Spleen (tissue), 11 donors: Measurements from ENCODE around the gene SIMC1. TPM values are rescaled to one million over a fixed set of nuclear protein-coding genes. Genes with fewer than 3 reads are reported as not detected.
A peak's percentile ranks its signal among the peaks of the same experiment; 100 is the strongest.

Experiments used
- DNase-seq: peaks from one replicate; pipeline ENCODE4 v3.0.0-alpha.2; 2020
- H3K27ac ChIP-seq, 8 donors: fragments of 200-600 bp; sonication (generic) in 7 of 8; 1 replicate in 4 of 8; 2 replicates in 4 of 8; pipeline versions ENCODE4 v1.5.0 to v1.8.0; 2016 to 2021; ENCODE audit warnings: inconsistent platforms in 4 of 8, mild to moderate bottlenecking in 4 of 8, moderate library complexity in 1 of 8
- H3K27me3 ChIP-seq, 7 donors: fragments of 200-600 bp; sonication (generic) in 6 of 7; replicated peaks in 1 of 7; 1 replicate in 4 of 7; 2 replicates in 3 of 7; pipeline versions ENCODE4 v1.5.0 to v1.8.0; 2016 to 2021; ENCODE audit warnings: inconsistent platforms in 3 of 7, mild to moderate bottlenecking in 1 of 7
- H3K36me3 ChIP-seq, 6 donors: fragments of 200-600 bp; sonication (generic) in 5 of 6; 1 replicate in 4 of 6; 2 replicates in 2 of 6; pipeline versions ENCODE4 v1.5.0 to v1.8.0; 2016 to 2021; ENCODE audit warnings: inconsistent platforms in 2 of 6
- H3K4me1 ChIP-seq, 6 donors: fragments of 200-600 bp; sonication (generic) in 5 of 6; 1 replicate in 3 of 6; 2 replicates in 3 of 6; pipeline versions ENCODE4 v1.5.0 to v1.8.0; 2016 to 2021; ENCODE audit warnings: inconsistent platforms in 3 of 6
- H3K4me3 ChIP-seq, 8 donors: fragments of 200-600 bp; sonication (generic) in 7 of 8; 1 replicate in 4 of 8; 2 replicates in 4 of 8; pipeline versions ENCODE4 v1.5.0 to v1.8.0; 2016 to 2021; ENCODE audit warnings: inconsistent platforms in 4 of 8, mild to moderate bottlenecking in 4 of 8, moderate library complexity in 2 of 8
- H3K9me3 ChIP-seq, 8 donors: fragments of 200-600 bp; sonication (generic) in 7 of 8; 1 replicate in 4 of 8; 2 replicates in 4 of 8; pipeline versions ENCODE4 v1.5.0 to v1.8.0; 2016 to 2021; ENCODE audit warnings: inconsistent platforms in 4 of 8
- CTCF ChIP-seq, 11 experiments: fragments of 200-600 bp in 7 of 11; fragments of 450-650 bp in 4 of 11; sonication (generic) in 4 of 11; IDR thresholded peaks in 8 of 11; conservative IDR thresholded peaks in 3 of 11; 1 replicate in 7 of 11; 2 replicates in 4 of 11; pipeline versions ENCODE4 v1.4.0 to v1.8.0; 2016 to 2021; ENCODE audit warnings: antibody characterized with exemption in 11 of 11, inconsistent platforms in 4 of 11, mild to moderate bottlenecking in 1 of 11
- POLR2A ChIP-seq, 3 donors: fragments of 450-650 bp; IDR thresholded peaks; one replicate each; pipeline ENCODE4 v1.5.1; 2017; ENCODE audit warnings: antibody characterized with exemption in 3 of 3, mild to moderate bottlenecking in 1 of 3
- POLR2AphosphoS5 ChIP-seq, 3 donors: sonication (generic); formaldehyde crosslinking; IDR thresholded peaks; one replicate each; pipeline ENCODE4 v1.5.1; 2017; ENCODE audit warnings: antibody characterized with exemption in 3 of 3
- WGBS, 5 donors: extraction: QIAGEN DNeasy Blood & Tissue Kit in 3 of 5; methylation state at CpG; one replicate each; pipeline versions ENCODE4 v1.1.5 to v1.1.7; 2013 to 2018; 5-methylcytosine and 5-hydroxymethylcytosine counted together
- intact Hi-C: fragments of 100-400 bp; cut with DNase I; formaldehyde crosslinking; loops from one replicate; pipeline ENCODE4 v1.15.0; 2023; ENCODE audit warnings: low total_unique reads
- polyA plus RNA-seq, 3 donors: library from polyadenylated mRNA; stranded (reverse); fragments of 200-250 nt; gene quantifications; one replicate each; pipeline ENCODE4 v1.2.1, GENCODE V29; 2013
- total RNA-seq, 7 donors: library from RNA; depleted of rRNA in 3 of 7; stranded (reverse); fragments of >200 nt in 3 of 7; fragmentation: NEBNext Ultra II Directional in 4 of 7; extraction: Animal tissue kit (Norgen Biotek cat#: 25700) in 4 of 7; gene quantifications; one replicate each; pipeline versions ENCODE4 v1.1.0 to v1.2.1, GENCODE V29; 2016 to 2021
- donor health status: healthy with polysubstance abuse.
- donor health status: DM: no; HTN: no; CAD: no; lungs with moderate emphysema.
- donor health status: DM: no; HTN: no; CAD: no.
- donor health status: Bipolar disorder and iron deficiency.
- donor health status: healthy.
- donor health status: DM: no; HTN: no; CAD: no.
- donor health status: DM: yes; HTN: yes; CAD: no.

SIMC1 gene
- total and polyA plus RNA-seq, 10 donors = 5.2 to 33.8 (median 25.8) TPM

- H3K27me3 ChIP-seq = no peaks in the 10 kb centered on the region
- DNase-seq = no peak
- H3K36me3 ChIP-seq = peaks cover 0 to 64% (median 48%) of the 10 kb centered on the region in 6 donors
- WGBS, 5 donors = 81 to 94% (median 92%) methylated on average over 3 of the region's 3 CpGs
- intact Hi-C loops = no loop called here
- peaks cover 0 to 9% (median 2%) of the 10 kb centered on the region in 6 donors for H3K4me1 ChIP-seq
- no peak overlapping the region for H3K4me3 ChIP-seq
- H3K9me3 ChIP-seq = no peaks in the 10 kb centered on the region
- TF ChIP-seq POLR2AphosphoS5 (IDR thresholded peaks at IDR 0.05) (no peak), CTCF (IDR thresholded peaks at IDR 0.05 in 8 of 11, conservative IDR thresholded peaks at IDR 0.05 in 3 of 11) (no peak), POLR2A (IDR thresholded peaks at IDR 0.05) (no peak)
- no peak overlapping the region for H3K27ac ChIP-seq
Observed at GRCh38 chr5:176381423-176381822, 143.2 kb downstream of the SIMC1 start.

- 95 to 100% (median 96%) methylated on average over 2 to 3 of the region's 3 CpGs for WGBS, 5 donors
- no peaks in the 10 kb centered on the region for H3K9me3 ChIP-seq
- peaks cover 0 to 15% (median 7%) of the 10 kb centered on the region in 6 donors for H3K4me1 ChIP-seq
- intact Hi-C loops = no loop called here
- H3K4me3 ChIP-seq = no peak overlapping the region
- TF ChIP-seq POLR2AphosphoS5 (IDR thresholded peaks at IDR 0.05) (no peak), POLR2A (IDR thresholded peaks at IDR 0.05) (no peak), CTCF (IDR thresholded peaks at IDR 0.05 in 8 of 11, conservative IDR thresholded peaks at IDR 0.05 in 3 of 11) (no peak)
- no peaks in the 10 kb centered on the region for H3K27me3 ChIP-seq
- H3K36me3 ChIP-seq = peaks cover 0 to 69% (median 49%) of the 10 kb centered on the region in 6 donors
- no peak overlapping the region for H3K27ac ChIP-seq
- DNase-seq = peak; percentile 30
Observed at GRCh38 chr5:176381979-176382378, 143.8 kb downstream of the SIMC1 start.

- peaks cover 5 to 20% (median 14%) of the 10 kb centered on the region in 6 donors for H3K4me1 ChIP-seq
- peaks cover 0 to 69% (median 49%) of the 10 kb centered on the region in 6 donors for H3K36me3 ChIP-seq
- TF ChIP-seq CTCF (IDR thresholded peaks at IDR 0.05 in 8 of 11, conservative IDR thresholded peaks at IDR 0.05 in 3 of 11) (no peak), POLR2AphosphoS5 (IDR thresholded peaks at IDR 0.05) (no peak), POLR2A (IDR thresholded peaks at IDR 0.05) (no peak)
- H3K27me3 ChIP-seq = no peaks in the 10 kb centered on the region
- intact Hi-C loops = no loop called here
- no peak overlapping the region for H3K27ac ChIP-seq
- peak; percentile 15 for DNase-seq
- H3K9me3 ChIP-seq = no peaks in the 10 kb centered on the region
- H3K4me3 ChIP-seq = no peak overlapping the region
- WGBS, 5 donors = 79 to 93% (median 89%) methylated on average over 2 to 3 of the region's 3 CpGs
Observed at GRCh38 chr5:176382721-176383120, 144.5 kb downstream of the SIMC1 start.

- H3K9me3 ChIP-seq = no peaks in the 10 kb centered on the region
- no peaks in the 10 kb centered on the region for H3K27me3 ChIP-seq
- intact Hi-C loops = no loop called here
- DNase-seq = peak; percentile 49
- 88 to 96% (median 93%) methylated on average over 13 to 15 of the region's 15 CpGs for WGBS, 5 donors
- H3K36me3 ChIP-seq = peaks cover 0 to 69% (median 49%) of the 10 kb centered on the region in 6 donors
- no peak overlapping the region for H3K27ac ChIP-seq
- H3K4me1 ChIP-seq = peaks cover 7 to 27% (median 20%) of the 10 kb centered on the region in 6 donors
- H3K4me3 ChIP-seq = no peak overlapping the region
- no peak for TF ChIP-seq POLR2A (IDR thresholded peaks at IDR 0.05)
- peak in 1 of 3 donors; percentile 54 for TF ChIP-seq POLR2AphosphoS5 (IDR thresholded peaks at IDR 0.05)
Observed at GRCh38 chr5:176383248-176383905, 145.2 kb downstream of the SIMC1 start.
